Breast epithelium (tissue), 3 donors: ENCODE results near the gene TBC1D9B.

Experiments
- CTCF ChIP-seq, 3 donors: fragments of 450-650 bp; IDR thresholded peaks; one replicate each; pipeline ENCODE4 v1.5.1; 2016 to 2017; ENCODE audit warnings: antibody characterized with exemption in 3 of 3, mild to moderate bottlenecking in 3 of 3, moderate library complexity in 3 of 3
- POLR2A ChIP-seq: fragments of 450-650 bp; IDR thresholded peaks from one replicate; pipeline ENCODE4 v1.6.1; 2016; ENCODE audit warnings: antibody characterized with exemption, mild to moderate bottlenecking, moderate library complexity

- TF ChIP-seq POLR2A, result no peak
- no peak for TF ChIP-seq CTCF (IDR thresholded peaks at IDR 0.05)
These were observed 74.5 kb downstream of the TBC1D9B start for GRCh38 chr5:179833056-179833708.
